OCI-LY3 (cell line): Measurements from ENCODE around the gene OR4D9.
"Not testable (repeated sequence)": the region's sequence is repeated elsewhere in the genome, so short reads cannot be mapped to it uniquely, and the experiment has no call there.

Source experiments
- CTCF ChIP-seq: fragments of 200-600, 300-600 bp; sonication (generic); IDR thresholded peaks from 2 replicates; pipeline ENCODE4 v1.5.1; 2014; ENCODE audit warnings: antibody characterized with exemption, low read length, low read depth
- EZH2phosphoT487 ChIP-seq: fragments of 200-600 bp; shearing (Covaris generic); IDR thresholded peaks from 2 replicates; pipeline ENCODE4 v1.6.1; 2018; ENCODE audit warnings: antibody characterized with exemption, mixed run types, low read depth

- not testable (repeated sequence) for TF ChIP-seq CTCF, EZH2phosphoT487
Measured at GRCh38 chr11:59520139-59520538, 8.8 kb downstream of the OR4D9 start.
